ENCODE measurements around the gene NAALADL2.
"Not testable (repeated sequence)": the region's sequence is repeated elsewhere in the genome, so short reads cannot be mapped to it uniquely, and the experiment has no call there.

Gene NAALADL2

DNA sequence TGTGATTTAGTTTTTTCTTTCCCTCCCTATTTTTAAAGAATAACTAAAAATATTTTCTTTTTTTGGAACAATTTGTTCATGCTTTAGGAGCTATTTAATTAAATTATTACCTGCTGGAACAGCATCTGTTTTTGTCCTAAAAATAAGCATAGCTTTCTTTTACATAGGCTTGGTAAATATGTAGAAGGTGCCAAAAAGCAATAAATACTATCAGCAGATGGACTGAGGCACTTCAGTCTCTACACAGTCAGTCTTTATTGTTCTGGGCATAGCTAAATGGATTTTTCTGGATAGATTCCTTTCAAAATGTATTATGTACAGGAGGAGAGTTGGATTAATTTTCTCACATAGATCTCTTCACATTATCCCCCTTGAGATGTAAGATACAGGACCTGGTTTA, 223.5 kb downstream of the NAALADL2 start:
- in situ Hi-C loops (cut with HindIII; ENCODE audit: low sequenced_read_pairs), result no loop called here
- DNase-seq (ENCODE audit: low read depth), result no peak
- no peak overlapping the region for H3K4me3 ChIP-seq (ENCODE audit: low read depth, low read length)
- TF ChIP-seq, protein P1, sequence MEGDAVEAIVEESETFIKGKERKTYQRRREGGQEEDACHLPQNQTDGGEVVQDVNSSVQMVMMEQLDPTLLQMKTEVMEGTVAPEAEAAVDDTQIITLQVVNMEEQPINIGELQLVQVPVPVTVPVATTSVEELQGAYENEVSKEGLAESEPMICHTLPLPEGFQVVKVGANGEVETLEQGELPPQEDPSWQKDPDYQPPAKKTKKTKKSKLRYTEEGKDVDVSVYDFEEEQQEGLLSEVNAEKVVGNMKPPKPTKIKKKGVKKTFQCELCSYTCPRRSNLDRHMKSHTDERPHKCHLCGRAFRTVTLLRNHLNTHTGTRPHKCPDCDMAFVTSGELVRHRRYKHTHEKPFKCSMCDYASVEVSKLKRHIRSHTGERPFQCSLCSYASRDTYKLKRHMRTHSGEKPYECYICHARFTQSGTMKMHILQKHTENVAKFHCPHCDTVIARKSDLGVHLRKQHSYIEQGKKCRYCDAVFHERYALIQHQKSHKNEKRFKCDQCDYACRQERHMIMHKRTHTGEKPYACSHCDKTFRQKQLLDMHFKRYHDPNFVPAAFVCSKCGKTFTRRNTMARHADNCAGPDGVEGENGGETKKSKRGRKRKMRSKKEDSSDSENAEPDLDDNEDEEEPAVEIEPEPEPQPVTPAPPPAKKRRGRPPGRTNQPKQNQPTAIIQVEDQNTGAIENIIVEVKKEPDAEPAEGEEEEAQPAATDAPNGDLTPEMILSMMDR (IDR thresholded peaks at IDR 0.05; ENCODE audit: low read depth, low read length, missing control alignments), result no peak

DNA sequence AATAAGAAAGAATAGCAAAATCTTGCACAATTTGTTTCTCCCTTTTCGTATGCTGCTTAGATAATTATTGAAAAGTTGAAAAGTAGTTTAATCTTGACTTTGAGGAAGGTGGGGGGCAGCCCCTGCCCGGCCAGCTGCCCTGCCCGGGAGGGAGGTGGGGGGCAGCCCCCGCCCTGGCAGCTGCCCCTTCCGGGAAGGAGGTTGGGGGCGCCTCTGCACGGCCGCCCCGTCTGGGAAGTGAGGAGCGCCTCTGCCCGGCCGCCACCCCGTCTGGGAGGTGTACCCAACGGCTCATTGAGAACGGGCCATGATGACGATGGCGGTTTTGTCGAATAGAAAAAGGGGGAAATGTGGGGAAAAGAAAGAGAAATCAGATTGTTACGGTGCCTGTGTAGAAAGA, 228.0 kb downstream of the NAALADL2 start:
- DNase-seq (ENCODE audit: low read depth); H3K4me3 ChIP-seq (ENCODE audit: low read depth, low read length); in situ Hi-C loops (cut with HindIII; ENCODE audit: low sequenced_read_pairs): not testable (repeated sequence)

DNA sequence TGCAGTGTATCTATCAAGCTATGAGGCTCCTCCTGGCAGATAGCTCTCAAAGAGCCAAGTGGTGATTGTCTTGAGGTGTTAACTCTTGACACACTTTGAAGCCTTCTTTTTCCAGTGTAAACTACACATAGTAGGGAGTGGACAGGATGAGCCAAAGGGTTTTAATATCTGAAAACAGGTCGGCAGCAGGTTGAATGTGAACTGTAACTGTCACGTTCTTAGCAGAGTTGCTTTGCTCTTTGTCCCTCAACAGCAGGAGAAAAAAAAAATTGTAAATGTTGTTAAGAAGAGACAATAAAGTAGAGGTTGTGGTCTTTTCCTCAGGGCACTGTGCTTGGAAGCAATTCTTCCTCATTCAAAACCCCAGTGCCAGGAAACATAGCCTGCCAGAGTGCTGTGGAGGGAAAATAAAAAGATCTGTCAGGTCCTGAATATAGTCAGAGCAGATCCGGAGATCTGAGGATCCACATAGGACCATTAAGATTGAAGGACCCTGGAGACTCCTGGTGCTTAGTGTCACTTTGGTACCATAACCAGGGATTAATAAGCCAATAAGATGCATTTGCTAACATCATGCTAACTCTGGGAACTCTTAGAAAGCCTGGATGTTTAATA, 229.7 kb downstream of the NAALADL2 start:
- no peak overlapping the region for H3K4me3 ChIP-seq (ENCODE audit: low read depth, low read length)
- in situ Hi-C loops (cut with HindIII; ENCODE audit: low sequenced_read_pairs), result no loop called here
- TF ChIP-seq, protein P1 (IDR thresholded peaks at IDR 0.05; ENCODE audit: low read depth, low read length, missing control alignments), result no peak
- DNase-seq (ENCODE audit: low read depth), result no peak

DNA sequence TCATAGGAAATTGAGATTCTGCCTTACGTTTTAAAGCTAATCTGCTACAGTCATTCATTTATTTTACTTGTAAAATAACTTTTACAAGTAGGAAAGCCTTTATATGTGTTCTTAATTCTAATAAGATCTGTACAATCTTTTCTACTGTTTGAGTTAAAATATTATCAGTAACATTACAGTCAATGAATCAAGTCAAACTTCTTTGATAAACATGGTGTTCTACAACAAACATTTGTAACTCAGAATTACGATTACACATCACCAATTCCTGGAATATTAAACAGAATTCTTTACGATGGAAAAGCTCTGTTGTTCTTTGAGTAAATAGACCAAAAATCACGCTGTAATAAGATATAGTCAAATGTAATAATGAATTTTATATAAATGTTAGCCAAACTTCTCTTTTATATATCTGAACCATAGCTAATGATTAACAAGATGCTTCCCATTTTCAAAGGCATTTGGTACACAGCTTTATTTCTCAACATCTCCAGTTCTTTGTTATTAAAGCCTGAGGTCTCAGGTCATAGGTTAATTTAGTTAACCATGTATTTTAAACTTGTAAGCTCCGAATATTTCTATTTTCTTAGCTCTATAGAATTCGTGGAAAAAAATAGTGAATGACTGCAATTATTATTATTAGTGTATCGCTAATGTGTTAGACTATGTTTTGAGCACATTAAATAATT, 232.4 kb downstream of the NAALADL2 start:
- in situ Hi-C loops (cut with HindIII; ENCODE audit: low sequenced_read_pairs), result no loop called here

DNA sequence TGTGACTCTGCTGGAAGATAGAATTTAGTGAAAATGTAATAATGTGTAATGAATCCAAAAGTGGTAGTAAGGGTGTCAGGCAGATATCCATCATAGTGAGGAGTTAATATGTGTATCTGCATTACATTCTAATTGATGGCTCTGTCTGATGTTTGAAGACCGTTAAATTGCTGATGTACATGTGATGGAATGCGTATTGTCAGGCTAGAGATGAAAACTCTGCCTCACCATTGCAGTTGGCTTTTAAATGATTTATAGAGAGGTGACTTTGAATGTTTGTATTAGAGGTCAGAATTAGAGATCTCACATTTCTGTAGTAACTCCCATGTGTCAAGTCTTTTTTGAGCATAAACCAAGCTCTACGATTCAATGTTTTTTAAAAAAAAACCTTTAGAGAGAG, 234.6 kb downstream of the NAALADL2 start:
- TF ChIP-seq, protein P1 (IDR thresholded peaks at IDR 0.05; ENCODE audit: low read depth, low read length, missing control alignments), result no peak
- H3K4me3 ChIP-seq (ENCODE audit: low read depth, low read length), result no peak overlapping the region
- in situ Hi-C loops (cut with HindIII; ENCODE audit: low sequenced_read_pairs), result no loop called here
- DNase-seq (ENCODE audit: low read depth), result no peak

More for the DNA sequence above, 232.4 kb downstream of the NAALADL2 start:
- TF ChIP-seq, protein P1 (IDR thresholded peaks at IDR 0.05; ENCODE audit: low read depth, low read length, missing control alignments), result no peak
- H3K4me3 ChIP-seq (ENCODE audit: low read depth, low read length), result no peak overlapping the region
- DNase-seq (ENCODE audit: low read depth), result no peak

DNA sequence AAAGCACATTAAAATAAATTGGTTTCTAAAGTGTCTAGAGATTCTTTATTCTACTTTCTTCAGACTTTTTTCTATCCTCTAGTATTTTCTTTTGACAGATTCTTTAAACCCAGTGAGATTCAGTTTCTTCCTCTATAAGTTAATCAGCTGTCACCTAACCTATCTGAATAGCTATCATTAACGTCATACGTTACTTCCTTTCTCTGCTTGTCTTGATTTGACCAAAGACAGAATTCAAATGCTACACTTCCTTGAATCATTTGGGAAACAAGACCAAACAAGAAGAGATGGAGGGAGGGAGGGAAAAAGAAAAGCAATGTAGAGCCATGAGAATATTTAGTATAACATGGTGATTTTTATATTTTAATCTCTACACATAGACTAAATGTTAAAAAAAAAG, 235.2 kb downstream of the NAALADL2 start:
- TF ChIP-seq, protein P1 (IDR thresholded peaks at IDR 0.05; ENCODE audit: low read depth, low read length, missing control alignments), result no peak
- in situ Hi-C loops (cut with HindIII; ENCODE audit: low sequenced_read_pairs), result no loop called here
- no peak overlapping the region for H3K4me3 ChIP-seq (ENCODE audit: low read depth, low read length)
- DNase-seq (ENCODE audit: low read depth), result no peak

DNA sequence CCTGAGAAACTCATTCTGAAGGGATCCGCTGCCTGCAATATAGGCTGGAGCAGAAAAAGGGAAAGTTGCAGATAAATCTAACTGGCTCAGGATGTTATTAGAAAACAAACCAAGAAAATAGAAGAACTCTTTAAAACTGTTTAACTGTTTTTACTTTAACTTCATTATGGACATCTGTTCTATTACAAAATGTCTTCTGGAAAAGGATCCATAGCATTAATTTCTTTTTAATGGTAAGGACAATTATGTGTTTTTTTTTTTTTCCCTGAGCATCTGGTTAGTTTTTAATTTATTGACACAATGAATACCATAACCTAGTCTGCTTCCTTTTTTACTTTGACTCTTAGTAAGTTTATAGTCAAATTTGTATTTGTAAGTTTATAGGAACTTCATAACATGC, 239.5 kb downstream of the NAALADL2 start:
- in situ Hi-C loops (cut with HindIII; ENCODE audit: low sequenced_read_pairs), result no loop called here
- TF ChIP-seq, protein P1 (IDR thresholded peaks at IDR 0.05; ENCODE audit: low read depth, low read length, missing control alignments), result no peak
- H3K4me3 ChIP-seq (ENCODE audit: low read depth, low read length), result no peak overlapping the region
- DNase-seq (ENCODE audit: low read depth), result no peak

All from astrocyte of the cerebellum (primary cell).